ENCODE data around the gene SNUPN. TPM values are rescaled to one million over a fixed set of nuclear protein-coding genes. Genes with fewer than 3 reads are reported as not detected.

The SNUPN gene
- total and polyA plus RNA-seq, 10 of the 15 experiments (the other 5 are each of a cell fraction or from before 2014, with no cell fraction given): 19.0 to 50.3 (median 32.5) TPM

DNA sequence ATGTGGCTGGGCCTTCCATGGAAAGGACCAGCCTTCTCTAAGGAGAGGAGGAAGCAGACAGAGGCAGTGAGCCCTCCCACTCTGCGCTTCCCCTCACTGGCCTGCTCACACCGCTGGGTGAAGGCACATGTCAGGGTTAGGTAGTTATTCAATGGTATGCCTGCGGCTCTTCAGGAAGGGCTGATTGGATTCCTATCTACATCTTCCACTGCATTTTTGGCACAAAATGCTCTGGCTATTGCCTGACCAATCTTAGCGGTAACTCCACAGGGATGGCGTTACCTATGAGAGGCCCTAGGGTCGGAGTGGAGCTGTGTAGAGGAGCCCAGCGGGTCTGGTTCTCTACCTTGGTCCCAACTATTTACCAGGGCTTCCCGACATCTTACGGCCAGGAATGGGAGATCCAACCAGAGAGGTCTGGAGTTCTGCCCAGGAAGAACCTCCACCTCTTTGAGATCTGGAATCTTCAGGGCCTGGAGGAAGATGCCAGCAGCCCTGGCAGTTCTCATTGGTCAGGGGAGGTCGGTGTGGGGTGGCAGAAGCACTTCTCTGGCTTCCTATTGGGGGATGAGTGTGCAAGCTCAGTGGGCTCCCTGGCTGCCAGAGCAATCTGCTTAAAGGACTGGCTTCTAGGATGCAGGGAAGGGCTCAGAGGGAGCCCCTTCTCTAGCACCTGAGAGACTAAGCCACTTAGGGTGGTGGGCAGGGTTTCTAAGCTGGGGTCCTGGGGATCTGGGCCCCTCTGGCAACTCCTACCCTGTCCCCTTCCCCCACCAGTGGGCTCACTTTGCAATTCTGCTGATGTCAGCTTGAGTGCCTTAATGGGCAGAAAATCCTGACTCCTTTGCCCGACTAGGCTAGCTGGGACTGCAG is 46.4 kb upstream of the SNUPN start:
- H4K20me1 ChIP-seq (ENCODE audit: control insufficient read depth, insufficient read depth): no peaks in the 10 kb centered on the region
- ATAC-seq (no peak), DNase-seq (ENCODE audit: low read depth, low spot score) (no peak), FAIRE-seq (no peak)
- RAD21 ChIA-PET (ENCODE audit: unreplicated experiment): interaction anchor here (1.5 to 1.8 kb wide), 2 partner anchors 52 to 304 kb away, joined by 3 to 4 read pairs; a partner anchor contains a TSS
- H3K4me3 ChIP-seq: no peak overlapping the region
- in situ Hi-C loops (cut with MboI): loop anchor here (25.0 kb wide), 1 partner anchor 660 kb away; the partner anchor contains the start of gene PPCDC
- CTCF ChIA-PET: no interaction called here
- H2AFZ ChIP-seq (ENCODE audit: control insufficient read depth, low read depth, low read length): no peak overlapping the region
- H3K9me3 ChIP-seq (replicated peaks; ENCODE audit: control insufficient read depth, insufficient read depth, low read length): no peaks in the 10 kb centered on the region
- no peaks in the 10 kb centered on the region for H3K4me1 ChIP-seq (ENCODE audit: control insufficient read depth, insufficient read depth, low read length)
- no peak overlapping the region for H3K9ac ChIP-seq (ENCODE audit: control insufficient read depth, insufficient read depth, low read length)
- POLR2A ChIA-PET: no interaction called here
- SMC1A ChIA-PET (ENCODE audit: uncharacterized antibody, unreplicated experiment): interaction anchor here (1.1 kb wide), 1 partner anchor 15 kb away, joined by 3 read pairs; no protein-coding TSS in a partner anchor
- no peak overlapping the region for H3K4me2 ChIP-seq (ENCODE audit: control insufficient read depth, insufficient read depth)
- intact Hi-C loops (cut with micrococcal nuclease; ENCODE audit: unreplicated experiment): no loop called here
- WGBS (ENCODE audit: insufficient coverage, insufficient replicate concordance, low lambda C conversion rate, missing lambda C conversion rate): 44% methylated on average over 11 of the region's 11 CpGs
- no peaks in the 10 kb centered on the region for H3K79me2 ChIP-seq (ENCODE audit: control insufficient read depth, insufficient read depth, low read length)
- H3K36me3 ChIP-seq (ENCODE audit: control insufficient read depth in 2 of 2, insufficient read depth in 2 of 2, low read length in 1 of 2): no peaks in the 10 kb centered on the region
- H3K27me3 ChIP-seq (replicated peaks in 1 of 2; ENCODE audit: control insufficient read depth in 2 of 2, insufficient read depth in 2 of 2, low read length in 1 of 2): peaks cover 0 to 2% of the 10 kb centered on the region in 2 experiments; a peak in 3 of 4 replicates
- no TSS peak for BruUV-seq (replicated peaks)
- TF ChIP-seq YBX1 (IDR thresholded peaks at IDR 0.05) (no peak), ZZZ3 (IDR thresholded peaks at IDR 0.05; ENCODE audit: control insufficient read depth, insufficient read length, low read depth) (no peak), TCF12 (IDR thresholded peaks at IDR 0.05; ENCODE audit: low read depth, low read length) (no peak), FOS (IDR thresholded peaks at IDR 0.05; ENCODE audit: borderline replicate concordance, extremely low read depth, insufficient read length) (no peak), BCL11A (IDR thresholded peaks at IDR 0.05; ENCODE audit: low read depth, low read length) (no peak), JUNB (IDR thresholded peaks at IDR 0.05) (no peak), CTCF (IDR thresholded peaks at IDR 0.05 in 2 of 3, conservative IDR thresholded peaks at IDR 0.05 in 1 of 3; ENCODE audit: control insufficient read depth in 2 of 3, extremely low read depth in 1 of 3, insufficient read depth in 1 of 3, low read depth in 3 of 3, low read length in 3 of 3) (no peak), ATF7 (IDR thresholded peaks at IDR 0.05; ENCODE audit: low read depth) (no peak), SUZ12 (IDR thresholded peaks at IDR 0.05; ENCODE audit: unreplicated experiment) (no peak), POLR2AphosphoS2 (IDR thresholded peaks at IDR 0.05; ENCODE audit: low read depth, low read length) (no peak), SRF (IDR thresholded peaks at IDR 0.05; ENCODE audit: low read depth in 2 of 2, low read length in 2 of 2) (no peak), BHLHE40 (IDR thresholded peaks at IDR 0.05; ENCODE audit: borderline replicate concordance in 1 of 2, low read depth in 2 of 2, low read length in 1 of 2) (no peak), NBN (IDR thresholded peaks at IDR 0.05) (no peak), CBFB (IDR thresholded peaks at IDR 0.05; ENCODE audit: low read depth) (no peak)
- TF ChIP-seq, protein P1, sequence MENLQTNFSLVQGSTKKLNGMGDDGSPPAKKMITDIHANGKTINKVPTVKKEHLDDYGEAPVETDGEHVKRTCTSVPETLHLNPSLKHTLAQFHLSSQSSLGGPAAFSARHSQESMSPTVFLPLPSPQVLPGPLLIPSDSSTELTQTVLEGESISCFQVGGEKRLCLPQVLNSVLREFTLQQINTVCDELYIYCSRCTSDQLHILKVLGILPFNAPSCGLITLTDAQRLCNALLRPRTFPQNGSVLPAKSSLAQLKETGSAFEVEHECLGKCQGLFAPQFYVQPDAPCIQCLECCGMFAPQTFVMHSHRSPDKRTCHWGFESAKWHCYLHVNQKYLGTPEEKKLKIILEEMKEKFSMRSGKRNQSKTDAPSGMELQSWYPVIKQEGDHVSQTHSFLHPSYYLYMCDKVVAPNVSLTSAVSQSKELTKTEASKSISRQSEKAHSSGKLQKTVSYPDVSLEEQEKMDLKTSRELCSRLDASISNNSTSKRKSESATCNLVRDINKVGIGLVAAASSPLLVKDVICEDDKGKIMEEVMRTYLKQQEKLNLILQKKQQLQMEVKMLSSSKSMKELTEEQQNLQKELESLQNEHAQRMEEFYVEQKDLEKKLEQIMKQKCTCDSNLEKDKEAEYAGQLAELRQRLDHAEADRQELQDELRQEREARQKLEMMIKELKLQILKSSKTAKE (IDR thresholded peaks at IDR 0.05; ENCODE audit: low read depth, poor library complexity, severe bottlenecking): no peak
- H3K27ac ChIP-seq (ENCODE audit: control insufficient read depth, insufficient read depth): no peak overlapping the region
